Stimulated activated CD4-positive, alpha-beta T cell treated with anti-CD3 and anti-CD28 coated beads, Interleukin-2, amount 100 ng/mL, for 48 hours (primary cell): ENCODE results near the gene FOXF1.

Experiments
- DNase-seq, 2 donors: peaks; one replicate each; pipeline ENCODE4 v3.0.0-alpha.2; 2020

The FOXF1 gene

GRCh38 chr16:86510465-86511261 is at the start of gene FOXF1:
Gene FOXF1 (plus strand): TSS chr16:86510527. CDS start chr16:86510570, 43 bp downstream.
- DNase-seq: no peak

- DNase-seq: no peak
Observed at GRCh38 chr16:86461037-86461436, 49.3 kb upstream of the FOXF1 start.

- no peak for DNase-seq
Observed at GRCh38 chr16:86462334-86463084, 47.8 kb upstream of the FOXF1 start.

- DNase-seq: no peak
Observed at GRCh38 chr16:86464044-86464443, 46.3 kb upstream of the FOXF1 start.

GRCh38 chr16:86465434-86465833 is 44.9 kb upstream of the FOXF1 start:
- no peak for DNase-seq

- DNase-seq: no peak
Observed at GRCh38 chr16:86466696-86467406, 43.5 kb upstream of the FOXF1 start.

GRCh38 chr16:86467490-86467889 is 42.8 kb upstream of the FOXF1 start:
- no peak for DNase-seq

- DNase-seq: no peak
Observed at GRCh38 chr16:86470964-86471363, 39.4 kb upstream of the FOXF1 start.

- no peak for DNase-seq
Observed at GRCh38 chr16:86471896-86472295, 38.4 kb upstream of the FOXF1 start.

GRCh38 chr16:86472366-86472765 is 38.0 kb upstream of the FOXF1 start:
- DNase-seq: no peak

- DNase-seq: no peak
Observed at GRCh38 chr16:86476956-86477534, 33.3 kb upstream of the FOXF1 start.

- no peak for DNase-seq
Observed at GRCh38 chr16:86477642-86478041, 32.7 kb upstream of the FOXF1 start.

- DNase-seq: no peak
Observed at GRCh38 chr16:86478779-86479178, 31.5 kb upstream of the FOXF1 start.

GRCh38 chr16:86479419-86479818 is 30.9 kb upstream of the FOXF1 start:
- no peak for DNase-seq

- no peak for DNase-seq
Observed at GRCh38 chr16:86480444-86480843, 29.9 kb upstream of the FOXF1 start.

GRCh38 chr16:86481607-86482006 is 28.7 kb upstream of the FOXF1 start:
- DNase-seq: no peak

GRCh38 chr16:86484240-86484639 is 26.1 kb upstream of the FOXF1 start:
- DNase-seq: no peak

- no peak for DNase-seq
Observed at GRCh38 chr16:86485746-86486145, 24.6 kb upstream of the FOXF1 start.

- no peak for DNase-seq
Observed at GRCh38 chr16:86490859-86491639, 19.3 kb upstream of the FOXF1 start.

- DNase-seq: no peak
Observed at GRCh38 chr16:86491640-86492023, 18.7 kb upstream of the FOXF1 start.

GRCh38 chr16:86492267-86492960 is 17.9 kb upstream of the FOXF1 start:
- DNase-seq: no peak
